NT2/D1 (cell line): ENCODE measurements around the gene TEAD1.

Experiments
- DNase-seq: peaks from one replicate; pipeline ENCODE4 v3.0.0-alpha.2; 2011; ENCODE audit warnings: low read depth, low spot score
- H3K27me3 ChIP-seq: 2 replicates; pipeline ENCODE4 v1.6.0; 2011; ENCODE audit warnings: mild to moderate bottlenecking; ENCODE audit not compliant: insufficient read length, insufficient read depth
- H3K36me3 ChIP-seq: 2 replicates; pipeline ENCODE4 v1.6.1; 2011; ENCODE audit warnings: mild to moderate bottlenecking, low read length, mixed read lengths; ENCODE audit not compliant: insufficient read depth, insufficient read length
- H3K4me1 ChIP-seq: 2 replicates; pipeline ENCODE4 v1.5.1; 2011; ENCODE audit not compliant: insufficient read depth, insufficient read length
- H3K4me3 ChIP-seq: 2 replicates; pipeline ENCODE4 v1.5.1; 2011; ENCODE audit warnings: low read depth; ENCODE audit not compliant: insufficient read length
- H3K9ac ChIP-seq: 2 replicates; pipeline ENCODE4 v1.6.0; 2011; ENCODE audit warnings: low read depth; ENCODE audit not compliant: insufficient read length
- H3K9me3 ChIP-seq: 2 replicates; pipeline ENCODE4 v1.5.1; 2011; ENCODE audit warnings: mild to moderate bottlenecking, low read length; ENCODE audit not compliant: insufficient read depth
- SUZ12 ChIP-seq: IDR thresholded peaks from 2 replicates; pipeline ENCODE4 v1.6.1; 2011; ENCODE audit not compliant: insufficient read length, insufficient read depth; ENCODE audit errors: extremely low read depth
- YY1 ChIP-seq: IDR thresholded peaks from 2 replicates; pipeline ENCODE4 v1.6.1; 2011; ENCODE audit not compliant: insufficient read length, insufficient read depth
- ZNF274 ChIP-seq: IDR thresholded peaks from 2 replicates; pipeline ENCODE4 v1.6.1; 2011; ENCODE audit warnings: mild to moderate bottlenecking, low read depth, low read length

TEAD1 gene

DNA sequence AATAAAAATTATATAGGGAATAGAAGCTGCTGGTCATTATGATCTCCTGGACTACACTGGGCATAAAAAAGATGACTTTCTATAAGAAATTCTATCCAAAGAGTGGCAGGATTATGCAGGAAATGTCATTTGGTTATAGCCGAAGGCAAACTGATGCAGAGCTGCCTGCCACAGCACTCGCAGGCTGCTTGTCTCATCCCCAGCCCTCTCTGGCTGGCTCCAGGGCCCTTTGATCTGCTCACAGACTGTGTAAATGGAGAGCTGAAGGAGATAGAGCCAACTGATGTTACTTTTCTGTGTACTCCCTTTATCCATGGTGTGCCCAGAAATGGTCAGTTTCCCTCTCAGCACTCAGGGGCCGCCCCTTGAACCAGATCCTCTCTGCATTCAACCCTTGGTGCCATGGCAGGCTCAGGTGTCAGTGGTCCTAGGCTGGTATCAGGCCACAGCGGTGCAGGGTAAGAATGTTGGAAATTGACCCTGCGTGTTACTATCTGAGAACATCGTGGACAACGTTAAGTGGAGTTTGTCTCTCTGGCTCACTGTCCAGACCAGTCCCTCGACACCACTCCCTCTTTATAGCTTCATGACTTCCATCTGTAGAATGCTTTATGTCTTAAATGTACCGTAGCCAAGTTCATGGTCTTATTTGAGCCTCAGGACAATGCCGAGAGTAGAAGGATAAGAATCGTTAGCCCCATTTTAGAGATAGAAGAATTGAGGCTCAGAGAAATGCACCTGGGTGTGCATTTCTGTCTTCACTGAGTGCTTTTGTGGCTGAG lies 27.8 kb downstream of the TEAD1 start:
- Histone ChIP-seq H3K36me3 (peaks cover 14% of the 10 kb centered on the region), H3K4me3 (no peak overlapping the region), H3K9ac (no peak overlapping the region), H3K27me3 (no peaks in the 10 kb centered on the region), H3K9me3 (no peaks in the 10 kb centered on the region), H3K4me1 (no peaks in the 10 kb centered on the region)
- TF ChIP-seq SUZ12, result no peak
- TF ChIP-seq YY1, result no peak
- TF ChIP-seq ZNF274, result no peak
- DNase-seq, result no peak

GRCh38 chr11:12702999-12703453 lies 28.8 kb downstream of the TEAD1 start:
- Histone ChIP-seq H3K36me3 (peaks cover 14% of the 10 kb centered on the region), H3K4me3 (no peak overlapping the region), H3K9ac (no peak overlapping the region), H3K4me1 (no peaks in the 10 kb centered on the region), H3K27me3 (no peaks in the 10 kb centered on the region), H3K9me3 (no peaks in the 10 kb centered on the region)
- TF ChIP-seq SUZ12, result no peak
- no peak for DNase-seq

DNA sequence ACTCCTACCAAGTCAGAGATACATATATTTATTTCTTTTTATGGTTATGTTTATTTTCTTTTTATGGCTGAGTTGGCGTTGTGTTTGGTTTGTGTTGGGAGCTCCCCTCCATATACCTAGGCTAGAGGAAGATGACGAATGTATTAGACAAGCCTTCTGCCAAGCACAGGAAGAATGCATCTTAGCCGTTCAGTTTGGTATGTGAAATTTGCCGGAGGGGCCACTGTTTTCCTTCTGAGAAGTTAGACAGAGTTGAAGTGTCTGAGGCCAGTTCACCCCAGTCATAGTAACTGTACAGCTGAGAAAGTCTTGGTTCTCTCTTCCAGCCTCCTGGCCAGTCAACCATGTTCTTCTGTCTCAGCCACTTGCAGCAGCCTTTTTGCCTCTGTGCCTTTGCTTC lies 29.8 kb downstream of the TEAD1 start:
- H3K36me3 ChIP-seq, result peaks cover 18% of the 10 kb centered on the region
- no peak overlapping the region for H3K9ac ChIP-seq
- no peak overlapping the region for H3K4me3 ChIP-seq
- DNase-seq, result no peak
- H3K4me1 ChIP-seq, result no peaks in the 10 kb centered on the region
- TF ChIP-seq ZNF274, result no peak
- no peak for TF ChIP-seq YY1
- TF ChIP-seq SUZ12, result no peak
- no peaks in the 10 kb centered on the region for H3K9me3 ChIP-seq
- H3K27me3 ChIP-seq, result no peaks in the 10 kb centered on the region

GRCh38 chr11:12705874-12706273 lies 31.7 kb downstream of the TEAD1 start:
- Histone ChIP-seq H3K9me3 (no peaks in the 10 kb centered on the region), H3K4me1 (no peaks in the 10 kb centered on the region), H3K9ac (no peak overlapping the region), H3K4me3 (no peak overlapping the region), H3K27me3 (no peaks in the 10 kb centered on the region), H3K36me3 (peaks cover 21% of the 10 kb centered on the region)
- TF ChIP-seq ZNF274 (no peak), YY1 (no peak), SUZ12 (no peak)
- no peak for DNase-seq

DNA sequence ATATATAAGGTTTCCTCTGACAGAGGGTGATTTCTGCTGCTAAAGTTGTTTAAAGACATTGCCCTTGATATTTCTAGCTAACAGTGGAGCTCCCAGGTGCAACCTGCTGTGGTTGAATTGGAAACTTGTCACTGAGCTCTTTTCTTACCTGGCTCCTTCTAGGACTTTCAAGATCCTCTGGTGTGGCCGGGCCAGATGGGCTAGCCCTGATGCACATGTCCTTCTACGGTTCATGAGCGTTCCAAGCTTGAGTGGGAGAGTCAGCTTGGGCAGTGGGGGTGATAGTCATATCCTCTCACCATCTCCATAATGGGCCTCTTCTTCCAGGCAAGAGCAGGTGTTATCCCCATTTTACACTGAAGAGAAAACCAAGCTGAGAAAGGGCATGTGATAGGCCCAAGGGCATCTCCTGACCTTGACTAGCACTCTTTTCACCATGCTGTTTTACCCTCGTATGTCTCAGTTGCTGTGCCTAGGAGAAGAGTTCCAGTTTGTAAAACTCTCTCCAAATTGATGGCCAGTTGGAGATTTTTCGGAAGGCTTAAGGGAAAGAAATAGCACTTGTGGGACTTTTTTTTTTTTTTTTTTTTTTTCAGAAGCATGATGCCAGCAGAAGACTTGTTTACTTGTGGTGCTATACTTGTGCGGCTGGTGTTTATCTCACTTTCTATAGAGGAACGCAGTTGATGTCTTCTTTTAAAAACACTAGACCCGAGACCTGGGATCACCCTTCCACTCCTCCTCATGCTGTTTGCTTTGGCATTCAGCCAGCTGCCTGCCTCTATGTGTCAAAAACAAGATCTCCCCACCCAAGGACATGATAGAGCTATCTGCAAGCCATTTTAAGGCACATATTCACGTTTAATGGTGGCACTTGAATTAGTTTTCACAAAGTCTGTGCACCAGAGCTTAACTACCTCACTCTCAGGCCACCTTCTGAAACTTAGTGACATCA lies 32.6 kb downstream of the TEAD1 start:
- Histone ChIP-seq H3K27me3 (no peaks in the 10 kb centered on the region), H3K4me3 (no peak overlapping the region), H3K9ac (no peak overlapping the region), H3K9me3 (no peaks in the 10 kb centered on the region), H3K36me3 (peaks cover 24% of the 10 kb centered on the region), H3K4me1 (no peaks in the 10 kb centered on the region)
- DNase-seq, result no peak
- TF ChIP-seq ZNF274 (no peak), YY1 (no peak), SUZ12 (no peak)

- no peaks in the 10 kb centered on the region for H3K4me1 ChIP-seq
- TF ChIP-seq ZNF274 (no peak), YY1 (no peak), SUZ12 (no peak)
- no peak overlapping the region for H3K4me3 ChIP-seq
- no peak overlapping the region for H3K9ac ChIP-seq
- H3K36me3 ChIP-seq, result peaks cover 24% of the 10 kb centered on the region
- no peaks in the 10 kb centered on the region for H3K9me3 ChIP-seq
- no peak for DNase-seq
- H3K27me3 ChIP-seq, result no peaks in the 10 kb centered on the region
These were observed 33.3 kb downstream of the TEAD1 start for GRCh38 chr11:12707500-12707880.

- H3K36me3 ChIP-seq, result peaks cover 16% of the 10 kb centered on the region
- no peak for DNase-seq
- H3K27me3 ChIP-seq, result no peaks in the 10 kb centered on the region
- H3K9ac ChIP-seq, result no peak overlapping the region
- H3K9me3 ChIP-seq, result no peaks in the 10 kb centered on the region
- H3K4me1 ChIP-seq, result peaks cover 2% of the 10 kb centered on the region
- H3K4me3 ChIP-seq, result no peak overlapping the region
- TF ChIP-seq ZNF274 (no peak), SUZ12 (no peak), YY1 (no peak)
These were observed 37.3 kb downstream of the TEAD1 start for GRCh38 chr11:12711496-12711895.
